Measurements from ENCODE around the gene GATC.
"Not testable (repeated sequence)": the region's sequence is repeated elsewhere in the genome, so short reads cannot be mapped to it uniquely, and the experiment has no call there.

The GATC gene

DNA sequence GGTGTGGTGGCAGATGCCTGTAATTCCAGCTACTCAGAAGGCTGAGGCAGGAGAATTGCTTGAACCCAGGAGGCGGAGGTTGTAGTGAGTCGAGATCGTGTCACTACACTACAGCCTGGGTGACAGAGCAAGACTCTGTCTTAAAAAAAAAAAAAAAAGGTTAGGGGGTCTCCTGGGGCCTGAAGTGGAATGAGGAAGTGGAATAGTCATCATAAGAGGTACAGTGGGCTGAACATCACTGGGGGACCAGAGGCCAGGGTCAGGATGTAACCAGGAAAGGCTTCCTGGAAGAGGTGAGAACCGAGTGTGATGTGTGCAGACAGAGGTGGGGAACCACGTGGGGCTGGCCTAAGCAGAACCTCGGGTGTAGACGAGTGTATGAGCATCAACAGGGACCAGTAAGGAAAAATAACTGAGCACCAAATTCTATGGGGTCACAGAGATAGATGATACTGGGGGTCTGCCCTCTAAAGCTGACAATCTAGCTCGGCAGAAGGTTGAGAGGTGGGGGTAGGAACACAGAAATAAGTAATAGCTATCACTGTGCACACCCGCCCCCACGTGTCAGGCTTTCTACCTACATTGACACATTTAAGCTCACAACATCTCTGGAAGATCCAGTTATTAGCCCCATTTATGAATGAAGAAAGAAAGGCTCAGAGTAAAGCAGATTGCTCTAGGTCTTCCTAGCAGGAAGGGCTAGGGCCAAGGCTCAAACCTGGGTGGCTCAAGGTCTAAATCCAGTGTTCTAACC lies 13.3 kb upstream of the GATC start:
- no peak for DNase-seq

DNA sequence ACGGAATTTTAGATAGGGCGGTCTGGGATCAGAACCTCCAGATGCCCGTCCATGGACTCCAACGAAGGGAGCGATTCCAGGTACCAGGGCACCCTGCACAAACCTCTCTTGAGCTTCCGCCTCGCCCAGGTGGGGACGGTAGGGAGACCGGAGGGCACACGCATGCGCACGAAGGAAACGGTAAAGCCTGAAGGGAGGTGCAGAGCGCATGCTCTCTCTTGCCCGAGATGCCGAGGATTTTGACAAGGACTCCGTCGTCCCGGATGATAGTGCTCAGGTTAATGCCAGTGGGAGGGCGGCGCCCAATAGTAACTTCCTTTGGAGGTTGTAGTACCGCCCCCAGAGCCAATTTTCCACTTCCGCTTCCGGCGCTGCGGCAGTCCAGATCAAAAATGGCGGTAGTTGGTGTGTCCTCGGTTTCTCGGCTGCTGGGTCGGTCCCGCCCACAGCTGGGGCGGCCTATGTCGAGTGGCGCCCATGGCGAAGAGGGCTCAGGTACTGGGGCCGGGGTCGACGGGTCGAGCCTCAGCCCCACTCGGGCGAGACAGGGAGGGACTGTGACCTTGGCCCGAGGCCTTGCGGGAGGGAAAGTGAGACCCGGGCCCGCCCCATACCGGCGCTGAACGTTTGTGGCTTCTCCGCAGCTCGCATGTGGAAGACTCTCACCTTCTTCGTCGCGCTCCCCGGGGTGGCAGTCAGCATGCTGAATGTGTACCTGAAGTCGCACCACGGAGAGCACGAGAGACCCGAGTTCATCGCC lies 8.3 kb upstream of the GATC start, which contains the start of gene COX6A1:
TSS of gene COX6A1 (plus strand) at position 379 of the 760 bp plus-strand sequence. CDS start at position 393, 14 bp downstream.
- peak; percentile 76 for DNase-seq

- DNase-seq: peak; percentile 28
Measured at GRCh38 chr12:120438495-120439198, 7.6 kb upstream of the GATC start.

DNA sequence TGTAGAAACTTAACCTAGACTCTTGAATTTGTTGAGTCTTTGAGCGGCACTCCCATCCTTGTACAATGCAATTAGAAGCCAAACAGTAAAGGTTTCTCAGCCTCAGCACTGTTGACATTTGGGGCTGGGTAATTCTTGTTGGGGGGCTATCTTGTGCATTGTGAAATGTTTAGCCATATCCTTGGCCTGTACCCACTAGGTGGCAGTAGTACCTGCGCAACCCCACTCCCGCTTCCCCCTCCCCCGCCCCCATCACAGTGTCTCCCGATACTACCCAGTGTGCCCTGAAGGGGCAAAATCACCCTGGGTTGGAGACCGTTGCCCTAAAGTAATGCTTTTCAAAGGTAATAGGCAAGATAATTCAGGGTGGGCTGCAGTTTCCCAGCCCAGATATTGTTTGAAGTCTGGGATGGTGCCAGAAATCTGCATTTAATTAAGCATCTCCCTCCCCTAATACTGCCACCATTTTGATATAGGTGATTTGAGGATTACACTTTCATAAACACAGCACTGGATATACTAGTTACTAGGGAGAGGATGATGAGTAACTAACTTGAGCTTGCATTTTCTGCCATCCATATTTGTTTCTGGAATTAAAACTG lies 6.5 kb upstream of the GATC start:
- peak; percentile 29 for DNase-seq

GRCh38 chr12:120444676-120445075 lies 1.6 kb upstream of the GATC start:
- DNase-seq: no peak

GRCh38 chr12:120446844-120447178 lies 567 bp downstream of the GATC start:
- DNase-seq: not testable (repeated sequence)

GRCh38 chr12:120447992-120448391 lies 1.7 kb downstream of the GATC start:
- no peak for DNase-seq

GRCh38 chr12:120452524-120452923 lies 6.3 kb downstream of the GATC start:
- DNase-seq: not testable (repeated sequence)

- DNase-seq: no peak
Measured at GRCh38 chr12:120453060-120453750, 7.0 kb downstream of the GATC start.

DNA sequence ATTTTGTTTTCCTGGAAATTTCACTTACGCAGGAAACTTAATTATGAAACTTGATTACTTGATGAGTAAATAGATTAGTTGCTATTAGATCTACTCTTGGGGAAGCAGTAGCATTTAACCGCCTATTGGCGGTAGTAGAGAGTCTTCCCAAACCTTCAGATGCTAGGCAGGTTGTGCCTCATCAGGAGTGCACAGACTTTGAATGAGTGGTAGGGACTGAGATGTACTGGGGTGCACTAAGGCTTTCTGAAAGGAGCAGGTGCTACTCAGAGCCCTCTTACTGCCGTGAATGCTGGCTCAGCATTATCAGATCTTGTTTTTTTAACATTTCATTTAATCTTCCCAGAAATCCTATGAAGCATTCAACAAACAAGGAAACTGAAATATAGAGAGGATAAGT lies 7.7 kb downstream of the GATC start:
- DNase-seq: no peak

GRCh38 chr12:120455302-120455701 lies 9.1 kb downstream of the GATC start:
- DNase-seq: no peak

DNA sequence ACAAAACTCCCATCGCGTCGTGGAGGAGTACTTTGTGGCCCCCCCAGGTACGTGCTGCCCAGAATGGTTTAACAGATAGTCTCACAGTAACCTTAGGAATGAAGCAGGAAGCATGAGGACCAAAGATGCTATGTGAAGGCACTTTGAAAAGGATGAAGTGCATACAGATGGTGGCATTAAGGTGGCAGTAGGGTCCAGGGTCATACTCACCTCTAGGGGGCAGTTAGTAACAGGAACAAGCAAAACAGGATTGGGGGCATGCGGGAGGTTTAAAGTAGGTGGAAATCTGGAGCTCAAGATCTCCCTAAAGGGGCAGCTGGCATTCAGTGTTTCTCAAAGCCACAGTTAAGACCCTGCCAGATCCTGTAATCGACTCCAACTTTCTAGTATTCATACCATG lies 10.9 kb downstream of the GATC start:
- DNase-seq: no peak

GRCh38 chr12:120460157-120460556 lies 13.9 kb downstream of the GATC start:
- DNase-seq: no peak

DNA sequence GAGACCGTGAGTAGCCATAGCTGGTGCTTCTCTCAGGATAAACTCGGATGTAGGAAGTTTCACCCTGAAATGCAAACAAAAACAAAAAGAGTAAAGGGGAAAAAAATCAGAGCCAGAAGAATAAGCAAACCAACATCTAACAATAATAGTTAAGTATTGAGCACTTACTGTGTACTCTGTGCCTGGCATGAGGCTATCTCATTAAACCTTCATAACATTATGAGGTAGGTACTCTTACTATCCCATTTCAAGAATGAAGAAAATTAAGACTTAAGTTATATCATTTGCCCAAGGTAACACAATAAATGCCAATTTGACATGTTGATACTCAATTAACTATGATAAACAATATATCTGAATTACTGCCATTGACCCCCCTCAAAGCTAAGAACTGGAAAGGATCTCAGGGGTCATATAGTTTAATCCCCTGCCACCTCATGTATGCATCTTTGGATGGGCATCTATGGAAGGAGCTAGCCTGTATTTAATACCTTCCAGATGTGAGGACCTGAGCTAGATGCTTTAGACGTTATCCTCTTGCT lies 15.9 kb downstream of the GATC start:
- no peak for DNase-seq

DNA sequence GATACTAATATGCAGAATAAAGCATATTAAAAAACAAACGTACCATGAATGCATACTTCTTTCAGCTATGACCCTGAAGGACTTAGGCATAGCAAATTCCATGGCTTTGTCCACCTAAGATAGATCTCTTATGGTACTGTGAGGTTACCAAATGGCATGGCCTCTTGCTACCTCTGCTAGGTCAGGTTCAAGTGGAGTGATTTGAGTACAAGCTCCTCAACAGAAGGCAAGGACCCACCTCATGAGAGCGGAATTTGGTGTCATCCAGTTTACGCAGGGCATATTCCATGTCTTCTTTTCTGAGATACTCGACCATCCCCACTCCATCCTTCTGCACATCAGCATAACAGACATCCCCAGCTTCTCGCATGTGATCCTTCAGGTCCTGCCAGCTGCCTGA lies 17.5 kb downstream of the GATC start:
- no peak for DNase-seq

DNA sequence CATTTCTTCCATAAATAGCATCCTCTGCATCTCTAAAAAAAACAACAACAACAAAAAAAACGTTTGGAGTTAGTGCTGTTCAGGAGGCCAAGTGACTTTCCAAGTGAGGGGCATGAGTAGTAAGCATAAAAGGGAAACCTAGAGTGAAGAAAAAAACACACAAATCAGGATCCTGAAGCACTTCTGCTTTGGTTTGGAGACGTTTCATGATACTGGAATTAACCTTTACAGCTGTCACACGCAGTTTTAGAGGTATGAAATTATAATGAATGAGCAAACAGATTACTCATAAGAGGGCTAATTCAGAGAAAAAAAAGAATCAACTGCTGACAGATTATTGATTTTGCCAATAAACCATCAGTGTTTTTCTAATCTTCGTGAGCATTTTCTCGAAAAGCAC lies 19.5 kb downstream of the GATC start:
- no peak for DNase-seq

DNA sequence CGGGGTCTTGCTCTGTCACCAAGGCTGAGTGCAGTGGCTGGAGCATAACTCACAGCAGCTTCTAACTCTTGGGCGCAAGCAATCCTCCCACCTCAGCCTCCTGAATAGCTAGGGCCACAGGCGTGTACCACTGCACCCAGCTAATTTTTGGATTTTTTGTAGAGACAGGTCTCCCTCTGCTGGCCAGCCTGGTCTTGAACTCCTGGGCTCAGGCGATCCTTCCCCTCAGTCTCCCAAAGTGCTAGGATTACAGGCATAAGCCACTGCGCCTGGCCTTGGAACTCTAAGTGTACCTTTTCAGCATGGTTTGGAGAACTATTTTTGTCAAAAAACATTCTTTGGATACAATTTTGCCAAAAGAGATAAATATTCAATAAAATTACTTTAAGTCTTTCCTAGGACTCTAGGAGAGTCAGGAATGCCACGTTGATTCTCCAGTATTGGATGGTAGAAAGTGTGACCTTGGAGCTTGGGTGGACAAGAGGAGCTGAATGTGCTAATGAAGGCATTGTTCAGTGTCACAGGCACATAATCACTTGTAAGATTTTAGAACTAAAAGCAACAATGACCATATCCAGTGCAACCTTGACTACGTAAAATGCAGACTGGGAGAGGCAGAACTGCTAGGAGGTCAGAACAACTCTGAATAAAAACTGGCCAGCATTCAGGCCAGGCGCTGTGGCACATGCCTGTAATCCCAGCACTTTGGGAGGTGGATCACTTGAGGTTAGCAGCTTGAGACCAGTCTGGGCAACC lies 20.5 kb downstream of the GATC start:
- DNase-seq: peak; percentile 12

DNA sequence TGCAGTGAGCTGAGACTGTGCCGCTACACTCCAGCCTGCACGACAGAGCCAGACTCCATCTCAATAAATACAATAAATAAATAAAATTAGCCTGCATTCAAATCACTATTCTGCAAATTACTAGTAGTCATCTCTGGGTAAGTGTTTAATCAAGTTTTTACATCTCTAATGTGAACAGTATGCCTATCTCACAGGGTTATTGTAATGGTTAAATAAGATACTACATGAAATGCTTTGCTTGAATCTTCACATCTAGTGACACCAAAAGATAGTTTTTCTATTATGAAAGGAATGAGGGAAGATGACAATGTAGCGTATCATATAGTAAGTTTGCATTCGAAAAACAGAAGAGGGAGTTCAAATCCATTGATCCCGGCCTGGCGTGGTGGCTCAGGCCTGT lies 21.2 kb downstream of the GATC start:
- no peak for DNase-seq

DNA sequence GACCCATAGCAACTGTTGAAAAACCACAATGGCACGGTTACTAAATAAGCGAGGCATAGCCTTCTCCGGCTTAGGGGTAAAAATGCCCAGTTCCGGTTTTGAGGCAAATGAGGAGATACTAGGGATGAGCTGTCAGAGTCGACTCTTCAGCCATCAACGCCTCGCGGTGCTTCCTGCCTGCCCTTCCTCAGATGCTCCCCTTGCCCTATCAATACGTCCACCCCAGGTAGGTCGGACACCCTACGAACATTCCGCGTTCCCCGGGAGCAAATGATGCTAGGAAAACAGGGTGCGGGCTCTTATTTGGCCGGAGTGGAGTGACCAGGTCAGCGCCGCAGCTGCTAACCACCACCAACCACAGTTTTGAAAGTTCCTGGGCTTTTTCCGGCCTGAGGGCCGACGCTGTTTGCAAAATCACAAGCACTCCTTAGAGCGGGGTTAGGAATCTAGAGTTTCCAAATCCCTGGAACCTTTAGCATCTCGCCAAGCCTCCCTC lies 22.1 kb downstream of the GATC start:
- no peak for DNase-seq

GRCh38 chr12:120468821-120469449 lies 22.7 kb downstream of the GATC start:
- peak; percentile 76 for DNase-seq

Data from right kidney (tissue), 1 donor.